ENCODE results near the gene ZBTB16.

The ZBTB16 gene

DNA sequence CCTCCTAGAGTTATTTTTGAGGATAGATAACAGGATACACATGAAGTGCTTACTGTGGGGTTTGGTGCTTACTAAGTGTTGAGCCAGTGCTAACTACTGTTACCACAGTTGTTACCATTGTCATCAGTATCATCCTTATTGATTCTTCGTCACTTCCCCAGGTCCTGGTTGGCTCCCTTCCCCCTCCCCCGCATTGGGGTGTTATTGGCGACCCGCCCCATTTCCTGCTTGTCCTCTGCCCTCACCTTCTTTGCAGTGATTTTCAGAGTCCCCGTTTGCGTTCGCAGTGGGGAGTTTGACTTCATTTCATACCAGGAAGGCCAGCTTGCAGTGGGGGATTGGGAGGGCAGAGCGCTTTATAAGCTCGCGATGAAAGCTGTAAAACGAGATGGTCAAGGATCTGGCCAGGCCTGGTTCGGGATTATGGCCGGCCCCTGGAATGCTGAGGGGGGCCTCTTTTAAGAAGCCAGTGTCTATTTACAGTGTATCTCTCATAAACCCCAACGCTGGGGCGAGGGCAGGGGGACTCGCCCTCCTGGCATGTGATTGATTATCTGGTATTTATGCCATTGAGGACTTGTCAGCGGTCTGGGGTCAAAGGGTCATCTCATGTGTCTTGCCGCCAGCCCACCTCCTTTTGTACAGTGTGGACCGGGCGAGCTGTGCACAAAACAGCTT is 152.1 kb downstream of the ZBTB16 start:
- DNase-seq (ENCODE audit: low read depth in 3 of 3) = no peak

DNA sequence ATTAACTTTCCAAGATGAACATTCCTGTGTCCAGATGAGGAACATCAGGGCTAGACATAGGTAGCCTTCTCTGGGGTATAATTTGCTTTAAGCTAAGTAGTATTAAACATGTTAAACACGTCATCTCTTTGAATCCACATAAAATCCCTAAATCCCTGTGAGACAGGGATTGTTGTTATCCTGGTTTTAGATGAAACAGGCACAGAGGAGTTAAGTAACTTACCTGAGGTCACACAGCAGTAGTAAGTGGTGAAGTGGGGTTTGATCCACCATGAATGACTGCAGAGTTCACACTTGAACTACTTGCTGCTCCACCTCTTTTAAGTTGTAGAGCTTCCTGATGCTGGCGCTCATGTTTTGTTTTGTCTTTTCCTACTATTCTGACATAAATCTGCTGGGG is 154.1 kb downstream of the ZBTB16 start:
- no peak for DNase-seq (ENCODE audit: low read depth in 3 of 3)

DNA sequence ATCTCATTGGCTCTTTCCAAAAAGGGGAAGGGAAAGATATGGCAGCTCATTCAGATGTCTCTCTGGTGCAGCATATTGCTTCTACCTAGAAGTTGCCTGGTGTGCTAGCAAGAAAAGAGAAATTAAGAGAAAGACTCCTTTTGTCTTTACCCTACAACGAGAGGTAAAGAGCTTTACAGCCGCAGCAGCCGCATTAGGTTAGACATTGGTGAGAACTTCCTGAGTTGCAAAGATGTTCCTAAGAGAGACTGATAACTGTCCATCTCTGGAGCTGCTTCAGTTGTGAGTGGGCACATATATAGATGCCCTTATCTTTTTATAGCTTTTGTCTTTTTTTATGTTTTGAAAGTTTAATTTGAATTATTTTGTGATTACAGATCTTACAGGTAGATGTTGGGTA is 155.9 kb downstream of the ZBTB16 start:
- no peak for DNase-seq (ENCODE audit: low read depth in 3 of 3)

DNA sequence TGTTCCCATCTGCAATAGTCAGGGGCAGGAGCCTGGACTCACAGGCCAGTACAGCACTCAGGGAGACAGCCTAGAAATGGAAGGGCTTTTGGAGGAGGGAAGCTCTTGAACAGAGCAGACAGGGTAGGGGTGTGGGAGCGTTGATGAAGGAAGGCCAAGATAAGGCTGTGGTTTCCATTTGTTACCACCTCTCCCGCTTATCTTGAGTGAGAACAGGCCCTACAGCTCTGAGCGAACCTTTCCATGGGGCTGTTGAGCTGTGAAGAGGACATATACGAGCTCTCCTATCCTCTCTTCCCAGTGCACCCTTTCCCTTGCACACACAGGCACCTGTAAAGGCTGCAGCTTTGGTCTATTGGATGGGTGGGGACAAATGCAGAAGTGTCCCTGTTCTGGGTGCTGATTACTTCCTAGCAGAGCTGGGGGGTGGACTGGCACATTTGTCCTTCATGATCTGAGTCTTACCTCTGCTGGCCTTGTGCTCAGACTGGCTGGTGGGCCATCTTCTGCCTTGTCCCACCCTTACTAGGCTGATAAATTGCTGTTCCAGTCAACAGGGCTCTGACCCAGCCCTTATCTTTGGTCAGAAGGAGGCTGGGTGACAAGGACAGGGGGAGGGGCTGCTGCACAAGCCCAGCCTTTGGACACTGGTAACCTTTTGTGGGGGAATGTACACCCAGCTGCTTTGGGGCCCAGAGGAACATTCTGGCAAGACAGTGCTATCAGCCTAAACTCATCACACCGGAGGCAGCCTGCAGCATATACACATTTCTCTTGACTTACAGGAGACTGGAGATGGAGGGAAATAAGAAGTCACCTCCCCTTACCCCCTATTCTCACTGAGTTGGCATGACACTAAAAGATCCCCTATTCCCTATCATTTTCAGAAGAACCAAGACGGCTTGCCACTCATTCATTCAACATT is 156.6 kb downstream of the ZBTB16 start:
- no peak for DNase-seq (ENCODE audit: low read depth in 3 of 3)

DNA sequence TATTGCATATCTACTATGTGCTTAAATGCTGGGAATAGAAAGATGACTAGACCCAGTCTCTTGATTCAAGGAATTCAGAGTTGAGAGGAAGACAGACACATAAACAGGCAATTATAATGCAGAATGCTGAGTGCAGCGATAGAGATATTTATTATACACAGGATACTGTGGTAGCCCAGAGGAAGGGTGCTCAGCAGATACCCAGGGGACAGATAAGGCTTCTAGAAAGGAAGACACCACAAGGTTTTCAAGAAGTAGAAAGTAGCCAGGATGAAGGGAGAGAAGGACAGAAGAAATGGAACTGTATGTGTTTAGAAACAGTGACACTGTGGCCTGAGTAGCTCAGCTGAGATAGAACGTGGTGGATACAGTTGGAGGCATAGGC is 157.3 kb downstream of the ZBTB16 start:
- DNase-seq (ENCODE audit: low read depth in 3 of 3) = no peak

DNA sequence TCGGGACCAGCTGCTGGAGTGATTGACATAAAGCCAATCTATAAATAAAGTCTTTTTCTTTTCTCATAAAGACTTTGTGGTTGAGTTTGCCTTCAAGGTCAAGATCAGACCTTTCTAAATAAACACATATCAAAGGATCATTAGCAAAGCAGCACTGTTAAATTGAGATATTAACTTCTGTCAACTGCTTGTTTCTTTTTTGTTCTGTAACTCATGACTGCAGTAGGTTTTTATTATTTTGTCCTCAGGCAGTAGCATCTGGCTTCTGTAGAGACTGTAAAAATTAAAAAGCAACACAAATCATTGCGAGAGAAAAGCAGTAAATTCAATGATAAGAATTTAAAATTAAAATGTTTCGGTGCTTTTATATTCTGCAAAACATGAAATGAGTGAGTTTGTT is 159.0 kb downstream of the ZBTB16 start:
- no peak for DNase-seq (ENCODE audit: low read depth in 3 of 3)

DNA sequence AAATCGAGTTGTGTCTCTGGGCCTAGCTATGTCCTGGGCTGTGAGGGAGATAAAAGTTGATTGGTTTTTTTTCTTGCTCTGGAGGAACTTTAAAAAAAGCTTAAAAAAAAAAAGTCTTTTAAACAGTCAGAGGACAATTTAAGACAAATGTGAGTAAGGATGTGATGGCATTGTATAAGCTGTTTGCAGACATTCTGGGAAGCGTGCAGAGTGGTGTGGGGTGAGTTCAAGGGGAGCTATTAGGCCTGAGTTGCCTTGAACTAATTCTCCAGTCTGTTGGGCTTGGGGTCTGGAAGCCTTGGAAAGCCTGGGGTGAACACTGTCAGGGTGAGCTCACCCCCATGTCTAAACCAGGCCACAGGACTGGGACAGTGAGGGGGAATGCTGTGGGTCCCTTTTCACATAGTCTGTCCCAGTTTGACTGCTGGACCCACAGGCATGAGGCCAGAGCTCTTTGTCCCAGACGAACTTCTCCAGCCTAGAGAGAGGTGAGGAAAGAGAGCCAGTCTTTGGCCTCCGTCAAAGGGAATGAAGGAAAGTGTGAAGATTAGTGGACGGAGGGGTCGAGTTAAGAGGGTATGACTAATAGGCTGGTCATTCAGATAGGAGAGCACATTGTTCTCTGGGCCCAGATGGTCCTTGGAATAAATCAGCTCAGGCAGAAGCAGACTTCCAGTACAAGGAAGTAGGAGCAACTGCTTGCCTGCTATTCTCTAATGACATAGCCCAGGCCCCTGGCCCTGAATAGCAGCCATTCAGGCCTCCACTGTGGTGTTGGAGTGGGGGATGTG is 160.2 kb downstream of the ZBTB16 start:
- no peak for DNase-seq (ENCODE audit: low read depth in 3 of 3)

DNA sequence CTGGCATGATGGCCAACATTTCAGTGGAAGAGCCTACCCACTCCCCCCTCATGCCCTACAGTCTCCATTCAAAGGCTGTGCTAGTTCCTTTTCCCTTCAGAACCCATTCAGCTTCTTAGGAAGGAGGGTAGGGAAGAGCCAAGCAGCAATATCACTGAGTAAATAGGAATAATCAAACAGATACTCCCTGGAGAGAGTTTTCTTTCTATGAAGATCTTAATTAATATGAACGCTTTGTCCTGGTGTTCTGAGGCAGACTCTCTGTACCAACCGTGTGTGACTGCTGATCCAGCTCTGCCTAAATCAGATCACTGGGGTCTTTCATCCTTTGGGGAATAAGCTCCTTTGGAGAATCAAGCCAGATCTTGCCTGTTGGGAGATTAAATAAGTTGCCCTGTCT is 161.5 kb downstream of the ZBTB16 start:
- no peak for DNase-seq (ENCODE audit: low read depth in 3 of 3)

DNA sequence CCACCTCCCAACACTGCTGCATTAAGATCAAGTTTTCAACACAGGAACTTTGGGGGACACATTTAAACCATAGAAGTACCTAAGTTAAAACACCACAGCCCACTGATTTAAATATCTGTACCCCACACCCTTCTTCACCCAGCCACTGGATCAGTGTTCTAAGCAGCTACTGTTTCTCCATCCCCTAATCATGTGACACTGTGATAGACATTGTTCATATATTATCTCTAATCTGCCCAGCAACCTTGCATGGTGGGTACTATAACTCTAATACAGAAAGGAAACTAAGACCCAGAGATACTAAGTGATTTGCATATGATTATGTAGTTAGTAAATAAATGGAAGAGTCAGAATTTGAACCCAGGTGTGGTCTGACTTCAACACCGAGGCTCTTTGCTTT is 166.2 kb downstream of the ZBTB16 start:
- DNase-seq (ENCODE audit: low read depth in 3 of 3) = no peak

DNA sequence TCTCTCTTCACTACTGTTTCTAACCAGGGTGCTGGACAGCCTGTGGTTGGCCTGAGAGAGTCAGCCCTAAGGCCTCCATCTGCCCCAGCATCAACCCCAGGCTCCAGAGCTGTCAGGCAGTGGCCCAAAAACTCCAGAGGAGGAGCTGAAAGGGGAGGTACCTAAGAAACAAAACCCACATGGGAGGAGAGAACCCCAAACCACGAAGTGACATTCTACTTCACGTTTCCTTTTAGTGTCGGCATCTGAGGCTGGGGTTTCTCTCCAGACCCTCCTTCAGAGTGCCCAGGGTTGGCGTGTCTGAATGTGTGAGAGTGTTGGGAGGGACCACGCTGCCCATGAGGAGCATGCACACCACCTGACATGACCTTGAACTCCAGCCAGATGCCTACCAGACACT is 166.8 kb downstream of the ZBTB16 start:
- DNase-seq (ENCODE audit: low read depth in 3 of 3) = no peak

DNA sequence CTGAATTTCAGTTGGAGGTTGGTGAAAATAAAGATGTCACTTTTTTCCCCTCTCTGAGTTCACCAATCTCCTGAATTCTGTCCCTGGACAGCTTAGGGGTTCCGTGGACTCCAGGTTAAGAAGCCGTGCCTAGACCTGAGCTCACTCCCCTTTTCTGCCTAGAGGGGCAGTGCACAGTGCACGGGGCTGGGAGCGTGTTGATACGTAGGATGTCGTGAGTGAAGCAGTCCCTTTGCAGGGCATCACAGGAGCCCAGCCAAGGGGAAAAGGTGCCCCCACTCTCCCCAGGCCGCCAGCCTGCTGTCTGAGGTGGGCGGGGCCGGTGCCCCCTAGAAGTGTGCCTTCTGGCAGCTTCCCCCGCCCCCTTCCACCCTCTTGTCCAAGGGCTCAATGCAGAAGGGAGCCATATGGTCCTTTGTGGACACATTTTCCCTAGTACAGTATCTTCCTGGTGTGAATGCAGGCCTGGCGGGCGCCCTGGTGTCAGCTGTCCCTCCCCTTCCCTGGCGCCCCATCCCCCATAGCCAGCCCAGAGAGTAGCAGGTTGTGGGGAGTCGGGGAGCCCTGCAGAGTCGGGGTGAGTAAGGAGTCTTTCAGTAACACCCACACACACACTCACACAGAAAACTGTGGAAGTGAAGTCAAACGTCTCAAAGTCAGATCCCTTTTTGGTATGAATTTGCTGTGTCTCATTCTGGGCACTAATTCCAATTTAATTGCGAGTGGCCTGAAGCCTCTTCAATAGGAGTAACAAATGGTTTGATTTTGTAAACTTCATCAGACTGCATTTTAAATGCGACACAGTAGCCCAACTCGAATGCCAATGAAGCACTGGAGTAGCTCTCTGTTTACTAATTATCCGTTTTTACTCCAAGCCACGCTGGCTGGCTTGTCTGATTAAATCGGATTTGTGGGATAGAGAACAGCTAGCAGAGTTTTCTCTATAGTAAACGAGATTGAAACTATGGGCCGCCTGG is 169.2 kb downstream of the ZBTB16 start:
- no peak for DNase-seq (ENCODE audit: low read depth in 3 of 3)

DNA sequence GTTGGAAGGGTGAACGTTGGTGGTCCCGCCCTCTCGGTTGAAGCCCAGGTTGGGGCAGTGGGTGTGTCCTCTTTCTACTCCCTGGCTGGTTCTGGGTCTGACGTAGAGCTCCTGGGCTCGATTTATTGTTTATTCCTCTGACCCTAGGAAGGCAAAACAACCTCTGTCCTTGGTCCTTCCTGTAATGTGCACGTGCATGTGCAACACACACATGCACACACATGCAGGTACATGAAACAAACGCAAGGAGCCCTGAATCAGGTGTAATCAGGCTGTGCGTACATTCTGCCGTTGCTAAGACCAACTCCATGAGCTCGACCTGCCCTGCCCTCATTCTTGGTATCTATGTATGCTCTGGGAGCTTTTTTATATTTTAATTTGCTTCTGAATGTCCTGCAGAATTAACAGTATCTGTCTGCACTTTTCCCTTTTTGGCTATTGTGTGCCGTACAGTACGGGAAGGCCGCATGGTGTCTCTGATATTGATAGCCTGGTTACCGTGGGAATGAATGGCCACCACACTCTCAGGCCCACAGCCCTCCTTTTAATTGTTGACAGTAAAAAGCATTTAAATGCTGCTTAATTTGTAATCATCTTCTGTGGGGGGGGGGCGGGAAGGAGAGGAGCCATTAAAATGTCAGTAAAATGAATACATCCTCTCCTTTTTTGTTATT is 170.7 kb downstream of the ZBTB16 start:
- DNase-seq (ENCODE audit: low read depth in 3 of 3) = no peak

DNA sequence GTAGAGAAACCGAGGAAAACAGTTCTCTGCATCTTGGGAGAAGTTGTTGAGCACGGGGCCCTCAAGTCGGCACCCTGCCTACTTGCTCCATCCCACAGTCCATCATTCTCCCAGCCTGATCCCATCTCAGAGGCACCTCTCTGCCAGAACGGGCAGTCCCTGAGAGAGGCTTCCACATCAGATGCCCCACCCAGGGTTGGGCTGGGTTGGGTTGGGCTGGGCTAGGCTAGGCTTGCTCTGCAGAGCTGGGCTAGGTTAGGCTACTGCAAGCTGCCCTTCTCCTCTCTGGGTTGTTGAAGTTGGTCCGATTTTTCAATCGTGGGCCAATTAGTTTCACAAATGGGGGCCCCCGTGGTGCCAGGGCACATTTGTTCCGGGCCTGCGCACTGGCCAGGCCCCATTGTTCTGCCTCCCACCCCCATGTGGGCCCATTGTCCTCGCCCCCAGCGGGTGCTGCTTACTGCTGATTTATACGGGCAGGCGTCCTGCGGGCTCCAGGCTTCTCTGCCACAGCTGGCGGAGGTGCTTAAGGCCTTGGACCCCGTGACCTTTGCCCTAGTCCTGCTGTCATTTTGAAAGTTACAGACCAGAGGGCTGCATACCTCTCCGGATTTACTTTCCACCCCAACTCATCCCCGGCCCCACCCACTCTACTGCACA is 173.0 kb downstream of the ZBTB16 start:
- no peak for DNase-seq (ENCODE audit: low read depth in 3 of 3)

DNA sequence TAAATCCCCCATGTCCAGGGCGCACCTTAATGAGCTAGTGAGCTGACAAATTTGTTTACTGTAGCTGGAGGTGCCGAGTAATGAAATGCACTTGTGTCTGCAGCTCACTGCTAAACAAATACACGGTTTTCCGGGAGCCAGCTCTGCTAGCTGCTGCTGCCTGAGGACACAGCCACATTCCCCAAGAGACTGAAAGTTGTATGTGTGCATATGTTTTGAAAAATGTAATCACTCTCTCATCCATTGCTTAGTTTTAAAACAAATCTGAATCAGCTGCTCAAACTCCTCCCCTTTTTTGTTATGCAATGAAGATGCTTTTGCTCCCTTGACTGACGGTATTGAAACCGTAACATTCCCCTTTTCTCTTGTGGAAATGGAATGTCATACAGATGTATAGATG is 174.2 kb downstream of the ZBTB16 start:
- no peak for DNase-seq (ENCODE audit: low read depth in 3 of 3)

DNA sequence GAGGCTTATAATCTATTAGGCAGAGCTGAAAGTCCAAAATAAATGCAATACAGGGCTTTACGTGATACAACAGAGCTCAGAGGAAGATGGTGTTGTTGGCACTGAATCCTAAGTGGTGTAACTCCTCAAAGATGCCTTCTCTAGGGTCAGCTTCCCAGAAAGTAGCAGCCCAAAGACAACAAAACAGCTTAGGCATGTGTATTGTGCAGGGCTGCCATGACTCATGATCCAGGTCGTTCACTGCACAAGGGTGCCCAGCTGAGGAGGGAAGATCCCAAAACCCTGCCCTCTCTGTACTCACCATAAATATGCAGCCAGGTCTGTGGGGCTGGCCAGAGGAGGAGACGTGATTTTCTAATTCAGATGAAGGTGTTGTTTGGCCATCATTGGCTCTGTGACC is 177.3 kb downstream of the ZBTB16 start:
- DNase-seq (ENCODE audit: low read depth in 3 of 3) = no peak

DNA sequence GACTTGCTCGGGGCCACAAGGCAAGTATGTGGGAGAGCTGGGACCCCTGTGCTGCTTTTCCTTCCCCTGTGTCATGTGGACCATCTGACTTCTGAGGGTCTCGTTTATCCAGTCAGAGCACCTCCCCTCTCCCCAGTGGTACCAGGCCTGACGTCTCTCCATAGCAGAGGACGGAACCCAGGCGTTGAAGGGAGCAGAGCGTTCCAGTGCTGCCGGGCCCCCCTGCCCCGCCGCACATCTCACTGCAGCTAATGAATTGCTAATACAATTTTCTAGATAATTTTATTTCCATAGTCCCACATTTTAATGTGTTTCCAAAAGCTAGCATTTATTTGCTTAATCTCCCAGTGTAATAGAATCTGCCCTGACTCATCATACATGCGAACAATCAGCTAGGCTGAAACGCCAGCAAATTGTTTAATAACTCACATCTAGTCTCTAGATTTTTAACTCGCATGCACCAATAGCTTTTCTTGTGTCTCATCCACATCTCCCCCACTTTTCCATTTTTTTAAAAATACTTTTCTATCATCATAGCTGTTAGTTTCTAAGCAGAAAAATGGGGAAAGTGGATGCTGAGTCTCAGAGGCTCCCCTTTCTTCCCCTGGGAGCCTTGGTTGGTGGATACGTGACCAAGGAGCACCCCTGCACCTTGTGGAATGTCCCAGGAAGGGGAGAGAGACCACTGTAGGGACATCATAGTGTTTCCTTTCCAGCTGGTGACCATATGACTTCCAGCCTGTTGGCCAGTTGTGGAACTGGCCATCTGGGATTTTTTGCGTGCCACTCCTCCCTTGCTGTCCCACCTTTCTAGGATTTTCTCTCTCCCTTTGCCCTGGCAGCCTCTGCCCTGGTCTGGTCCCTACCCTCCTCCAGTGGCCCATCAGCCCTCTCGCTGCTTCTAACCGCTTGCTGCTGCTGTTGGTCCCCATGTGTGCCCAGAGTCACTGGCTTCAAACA is 178.1 kb downstream of the ZBTB16 start:
- DNase-seq (ENCODE audit: low read depth in 3 of 3) = no peak

DNA sequence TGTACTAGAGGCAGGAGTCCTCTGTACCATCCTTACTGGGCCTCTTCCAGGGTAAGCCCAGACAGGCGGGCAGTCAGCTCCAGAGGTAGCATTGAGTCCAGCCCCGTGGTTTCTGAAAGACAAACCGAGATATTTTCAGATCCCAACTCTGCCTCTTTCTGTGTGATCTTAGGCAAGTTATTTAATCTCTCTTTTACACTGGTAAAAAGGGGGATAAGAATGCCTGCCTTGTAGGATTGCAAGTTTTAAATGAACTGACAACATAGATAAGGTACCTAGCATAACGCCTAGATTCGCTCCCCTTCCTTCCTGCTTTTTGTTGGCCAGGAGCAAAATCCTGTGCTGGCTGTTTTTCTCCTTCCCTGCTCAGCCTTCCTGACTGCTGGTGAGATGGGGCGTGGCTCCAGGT is 180.2 kb downstream of the ZBTB16 start:
- no peak for DNase-seq (ENCODE audit: low read depth in 3 of 3)

DNA sequence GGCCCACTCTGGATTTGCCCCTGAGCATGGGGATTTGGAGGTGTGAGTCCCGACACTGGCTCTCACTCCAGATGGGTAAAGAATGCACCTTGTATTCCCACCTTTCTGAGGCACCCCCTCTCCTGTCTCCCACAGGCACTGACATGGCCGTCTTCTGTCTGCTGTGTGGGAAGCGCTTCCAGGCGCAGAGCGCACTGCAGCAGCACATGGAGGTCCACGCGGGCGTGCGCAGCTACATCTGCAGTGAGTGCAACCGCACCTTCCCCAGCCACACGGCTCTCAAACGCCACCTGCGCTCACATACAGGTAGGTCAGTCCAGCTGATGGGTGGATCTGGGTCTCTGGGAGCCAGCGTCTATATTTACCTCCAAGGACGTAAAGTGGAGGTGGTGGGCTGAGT is 182.5 kb downstream of the ZBTB16 start:
- DNase-seq (ENCODE audit: low read depth in 3 of 3) = no peak
